Measurements from ENCODE around the gene AIRE. TPM values are rescaled to one million over a fixed set of nuclear protein-coding genes. Genes with fewer than 3 reads are reported as not detected.

Gene AIRE
- total RNA-seq, 1 donor from 2014 or later: not detected

Other genes with a start within 250 kb of the AIRE start
- gene PWP2, start 178.5 kb upstream of the AIRE start, total RNA-seq: 7.4 TPM
- gene GATD3, start 152.2 kb upstream of the AIRE start, total RNA-seq: 143 TPM
- gene ICOSLG, start 44.9 kb upstream of the AIRE start, total RNA-seq: 4.7 TPM
- not detected for gene DNMT3L, start 24.0 kb upstream of the AIRE start, total RNA-seq
- 47.7 TPM for gene PFKL, start 14.2 kb downstream of the AIRE start, total RNA-seq
- gene CFAP410, start 53.5 kb downstream of the AIRE start, total RNA-seq: 12.0 TPM
- gene TRPM2, start 67.7 kb downstream of the AIRE start, total RNA-seq: 1.8 TPM
- 1.8 TPM for gene LRRC3, start 169.6 kb downstream of the AIRE start, total RNA-seq